K562 treated with DMSO at 1 percent for 4 hours (cell line): ENCODE data around the gene ADAT1. TPM values are rescaled to one million over a fixed set of nuclear protein-coding genes. Genes with fewer than 3 reads are reported as not detected.

Experiments used
- total RNA-seq: library from RNA; unstranded; fragments of 300-600 nt; gene quantifications from 2 replicates; pipeline ENCODE4 v1.2.3, GENCODE V29; 2022; ENCODE audit not compliant: insufficient read depth

Gene ADAT1, protein sequence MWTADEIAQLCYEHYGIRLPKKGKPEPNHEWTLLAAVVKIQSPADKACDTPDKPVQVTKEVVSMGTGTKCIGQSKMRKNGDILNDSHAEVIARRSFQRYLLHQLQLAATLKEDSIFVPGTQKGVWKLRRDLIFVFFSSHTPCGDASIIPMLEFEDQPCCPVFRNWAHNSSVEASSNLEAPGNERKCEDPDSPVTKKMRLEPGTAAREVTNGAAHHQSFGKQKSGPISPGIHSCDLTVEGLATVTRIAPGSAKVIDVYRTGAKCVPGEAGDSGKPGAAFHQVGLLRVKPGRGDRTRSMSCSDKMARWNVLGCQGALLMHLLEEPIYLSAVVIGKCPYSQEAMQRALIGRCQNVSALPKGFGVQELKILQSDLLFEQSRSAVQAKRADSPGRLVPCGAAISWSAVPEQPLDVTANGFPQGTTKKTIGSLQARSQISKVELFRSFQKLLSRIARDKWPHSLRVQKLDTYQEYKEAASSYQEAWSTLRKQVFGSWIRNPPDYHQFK
- 14.1 and 21.9 TPM in 2 replicates for total RNA-seq

DNA sequence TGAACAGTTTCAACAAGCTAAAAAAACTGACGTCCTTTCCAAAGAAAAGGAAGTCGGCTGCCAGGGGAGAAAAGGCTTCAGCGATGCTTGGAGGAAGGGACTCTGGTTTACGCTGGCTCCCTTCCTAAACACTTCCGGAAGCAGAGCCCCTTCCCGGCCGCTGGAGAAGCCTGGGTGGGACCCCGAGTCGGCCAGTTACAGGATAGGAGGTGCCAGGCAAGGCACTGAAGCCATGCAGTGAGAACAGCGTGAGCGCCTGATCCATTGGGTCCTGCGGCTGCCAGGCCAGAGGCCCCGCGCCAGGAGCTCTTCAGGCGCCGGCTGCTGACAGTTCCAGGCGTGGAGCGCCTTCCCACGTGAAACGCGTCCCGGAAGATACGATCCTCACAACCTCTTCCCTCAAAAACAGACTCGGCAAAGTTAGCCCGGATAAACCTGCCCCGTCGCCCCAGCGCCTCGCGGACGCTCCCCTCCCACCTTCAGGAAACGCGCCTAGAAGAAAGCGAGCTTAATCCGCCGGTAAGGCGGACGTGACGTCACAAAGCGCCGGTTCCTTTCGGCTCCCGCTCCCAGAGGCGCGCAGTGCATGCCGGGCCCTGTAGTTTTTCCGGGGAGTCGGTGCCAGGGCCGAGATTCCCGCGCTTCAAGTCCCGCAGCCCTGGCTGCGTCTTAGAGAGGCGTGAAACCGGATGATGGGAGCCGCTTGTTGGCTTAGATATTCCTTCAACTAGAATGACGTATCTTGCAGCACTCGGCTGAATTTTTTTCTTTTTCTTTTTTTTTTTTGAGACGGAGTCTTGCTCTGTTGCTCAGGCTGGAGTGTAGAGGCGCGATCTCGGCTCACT is at the start of gene ADAT1:
TSS of gene ADAT1 (minus strand) at position 521 of the 845 bp plus-strand sequence. CDS start 2,482 bp downstream, outside the sequence.

DNA sequence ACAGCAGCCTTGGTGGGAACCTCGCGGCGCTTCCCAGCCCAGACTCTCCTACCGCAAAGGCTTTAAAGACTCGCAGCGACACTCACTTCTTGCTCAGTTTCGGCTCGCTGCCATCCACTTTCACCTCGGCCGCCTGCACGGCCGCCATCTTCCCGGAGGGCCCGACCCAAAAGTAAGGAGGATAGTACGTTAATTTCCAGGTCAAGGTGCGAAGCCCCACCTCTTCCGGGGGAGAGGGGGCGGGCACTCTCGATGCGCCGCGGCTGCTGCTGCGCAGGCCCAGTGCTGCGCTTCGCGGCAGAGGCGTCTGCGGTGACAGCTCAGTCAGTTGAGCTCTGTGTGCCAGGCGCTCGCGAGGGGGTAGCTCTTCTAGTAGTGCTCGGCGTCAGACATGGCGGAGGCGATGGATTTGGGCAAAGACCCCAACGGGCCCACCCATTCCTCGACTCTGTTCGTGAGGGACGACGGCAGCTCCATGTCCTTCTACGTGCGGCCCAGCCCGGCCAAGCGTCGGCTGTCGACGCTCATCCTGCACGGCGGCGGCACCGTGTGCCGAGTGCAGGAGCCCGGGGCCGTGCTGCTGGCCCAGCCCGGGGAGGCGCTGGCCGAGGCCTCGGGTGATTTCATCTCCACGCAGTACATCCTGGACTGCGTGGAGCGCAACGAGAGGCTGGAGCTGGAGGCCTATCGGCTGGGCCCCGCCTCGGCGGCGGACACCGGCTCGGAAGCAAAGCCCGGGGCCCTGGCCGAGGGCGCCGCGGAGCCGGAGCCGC is 24.6 kb upstream of the ADAT1 start, which contains the start of the genes KARS1 and TERF2IP:
TSS of gene KARS1 (minus strand) at position 174 of the 773 bp plus-strand sequence. CDS start at position 148, 26 bp downstream.
TSS of gene TERF2IP (plus strand) at position 282 of the 773 bp plus-strand sequence. CDS start at position 392, 110 bp downstream.

DNA sequence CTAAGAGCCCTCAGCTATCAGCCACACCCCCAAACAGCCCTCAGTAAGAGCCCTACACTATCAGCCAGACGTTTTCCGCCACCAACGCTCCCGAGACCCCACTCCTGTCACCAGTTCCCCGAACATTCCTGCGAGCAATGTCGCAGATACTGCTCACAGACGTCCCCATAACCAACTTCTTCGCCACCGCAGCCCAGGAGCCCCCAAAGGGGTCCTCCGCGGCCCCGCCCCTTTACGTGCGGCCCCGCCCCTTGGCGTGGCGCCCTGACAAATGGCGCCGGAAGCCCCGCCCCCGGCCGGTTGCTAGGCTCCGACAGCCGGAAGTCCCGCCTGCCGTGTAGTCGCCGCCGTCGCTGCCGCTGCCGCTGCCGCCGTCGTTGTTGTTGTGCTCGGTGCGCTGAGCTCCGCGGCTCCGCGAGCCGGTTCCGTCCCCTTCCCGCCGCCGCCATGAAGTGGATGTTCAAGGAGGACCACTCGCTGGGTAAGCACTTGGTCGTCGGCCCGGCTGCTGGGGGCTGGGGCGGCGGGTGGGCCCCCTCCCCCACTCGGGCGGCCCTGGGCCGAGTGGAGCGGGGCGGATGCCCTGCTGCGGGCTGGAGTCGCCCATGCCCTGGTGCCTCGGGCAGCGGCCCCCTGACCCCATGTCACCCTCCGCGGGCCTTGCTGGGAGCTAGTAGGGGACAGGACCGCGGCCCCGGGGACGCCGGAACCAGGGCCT is 56.9 kb downstream of the ADAT1 start, which contains the start of gene GABARAPL2:
TSS of gene GABARAPL2 (plus strand) at position 340 of the 718 bp plus-strand sequence. CDS start at position 448, 108 bp downstream.

DNA sequence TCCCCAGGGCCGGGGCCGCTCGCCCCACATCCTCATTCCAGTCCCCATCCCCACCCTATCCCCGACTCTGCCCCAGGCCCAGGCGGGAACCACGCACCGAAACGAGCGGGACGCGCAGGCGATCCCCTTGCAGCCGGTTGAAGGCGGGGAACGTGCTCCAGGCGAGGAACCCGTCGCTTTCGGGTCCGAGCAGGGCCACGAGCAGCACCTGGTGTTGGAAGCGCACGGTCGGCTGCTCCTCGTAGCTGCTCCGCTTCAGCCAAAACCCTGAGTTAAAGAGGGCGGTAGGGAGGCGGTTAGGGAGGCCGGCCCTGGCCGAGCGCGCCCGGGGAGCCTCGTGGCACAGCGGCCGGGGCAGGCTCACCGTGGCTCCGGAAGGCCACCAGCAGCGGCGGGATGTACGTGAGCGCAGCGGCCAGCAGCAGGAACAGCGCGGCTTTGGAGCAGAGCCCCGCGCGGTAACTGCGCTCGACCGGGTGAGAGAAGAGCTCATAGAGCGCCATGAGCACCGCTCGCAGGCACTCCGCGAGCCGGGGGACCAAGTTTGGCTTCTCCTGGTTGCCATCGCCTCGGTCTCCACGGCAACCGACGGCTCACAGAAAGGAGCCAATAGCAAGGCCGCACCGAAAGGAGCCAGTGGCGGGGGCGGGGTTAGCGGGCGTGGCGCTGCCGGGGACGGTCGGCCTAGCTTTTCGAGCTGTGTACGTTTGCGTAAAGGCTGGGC is 67.2 kb downstream of the ADAT1 start, which contains the start of gene TMEM231:
TSS of gene TMEM231 (minus strand) at position 546 of the 724 bp plus-strand sequence. CDS start at position 503, 43 bp downstream.

Other genes starting within 250 kb of the ADAT1 start
- gene CFDP1, start 189.8 kb downstream of the ADAT1 start, total RNA-seq = 17.9 and 20.0 TPM in 2 replicates
- gene TMEM170A, start 158.6 kb downstream of the ADAT1 start, total RNA-seq = 22.9 and 26.7 TPM in 2 replicates
- gene CHST6, start 127.8 kb downstream of the ADAT1 start, total RNA-seq = not detected in 2 replicates
- gene CHST5, start 87.2 kb downstream of the ADAT1 start, total RNA-seq = not detected in 2 replicates
- gene TMEM231, start 67.0 kb downstream of the ADAT1 start, total RNA-seq = 4.6 and 8.3 TPM in 2 replicates
- gene GABARAPL2, start 56.9 kb downstream of the ADAT1 start, total RNA-seq = 158 and 169 TPM in 2 replicates
- gene KARS1, start 24.4 kb upstream of the ADAT1 start, total RNA-seq = 138 and 146 TPM in 2 replicates
- gene TERF2IP, start 24.5 kb upstream of the ADAT1 start, total RNA-seq = 84.4 and 89.2 TPM in 2 replicates
- not detected in 2 replicates for gene CPHXL2, start 53.7 kb upstream of the ADAT1 start, total RNA-seq
- gene DUXB, start 78.2 kb upstream of the ADAT1 start, total RNA-seq = not detected in 2 replicates
- not detected in 2 replicates for gene CPHXL, start 103.2 kb upstream of the ADAT1 start, total RNA-seq